H9 (cell line): ENCODE measurements around the gene ACR. TPM values are rescaled to one million over a fixed set of nuclear protein-coding genes. Genes with fewer than 3 reads are reported as not detected.
A peak's percentile ranks its signal among the peaks of the same experiment; 100 is the strongest.

Source experiments
- DNase-seq: peaks from one replicate; pipeline ENCODE4 v3.0.0-alpha.2; 2017
- H2AFZ ChIP-seq: one replicate; pipeline ENCODE4 v1.6.1; 2013; ENCODE audit warnings: mild to moderate bottlenecking, low read length, control low read depth, moderate library complexity
- H2AK5ac ChIP-seq: 2 replicates; pipeline ENCODE4 v1.6.1; 2013; ENCODE audit warnings: low read length, control low read depth, mixed read lengths; ENCODE audit not compliant: insufficient read length
- H2BK120ac ChIP-seq: one replicate; pipeline ENCODE4 v1.6.1; 2013; ENCODE audit warnings: low read depth, mild to moderate bottlenecking, low read length, control low read depth, inconsistent platforms; ENCODE audit not compliant: poor library complexity, severe bottlenecking
- H2BK12ac ChIP-seq: 2 replicates; pipeline ENCODE4 v1.6.1; 2013; ENCODE audit warnings: low read length, control low read depth, mixed read lengths, low read depth; ENCODE audit not compliant: insufficient read length
- H2BK15ac ChIP-seq: 2 replicates; pipeline ENCODE4 v1.6.1; 2013; ENCODE audit warnings: low read depth, low read length, control low read depth
- H2BK20ac ChIP-seq: one replicate; pipeline ENCODE4 v1.6.1; 2013; ENCODE audit warnings: low read depth, mild to moderate bottlenecking, low read length, control low read depth, inconsistent platforms; ENCODE audit not compliant: poor library complexity, severe bottlenecking
- H2BK5ac ChIP-seq: 2 replicates; pipeline ENCODE4 v1.6.1; 2013; ENCODE audit warnings: low read length, control low read depth, mixed read lengths; ENCODE audit not compliant: insufficient read length
- H3K14ac ChIP-seq: 2 replicates; pipeline ENCODE4 v1.6.1; 2013; ENCODE audit warnings: low read length, control low read depth; ENCODE audit not compliant: insufficient read depth
- H3K18ac ChIP-seq: 2 replicates; pipeline ENCODE4 v1.6.1; 2013; ENCODE audit warnings: low read depth, mild to moderate bottlenecking, mixed read lengths, low read length, control low read depth; ENCODE audit not compliant: insufficient read length
- H3K23ac ChIP-seq: 2 replicates; pipeline ENCODE4 v1.6.1; 2013; ENCODE audit warnings: low read length, control low read depth, mixed read lengths, low read depth; ENCODE audit not compliant: insufficient read length
- H3K23me2 ChIP-seq: 2 replicates; pipeline ENCODE4 v1.6.1; 2013; ENCODE audit warnings: low read depth, mild to moderate bottlenecking, mixed read lengths, low read length, control low read depth; ENCODE audit not compliant: insufficient read length, poor library complexity, severe bottlenecking
- H3K27ac ChIP-seq: 2 replicates; pipeline ENCODE4 v1.5.1; 2013; ENCODE audit warnings: low read length, control low read depth, mixed read lengths, low read depth; ENCODE audit not compliant: insufficient read length
- H3K27me3 ChIP-seq: 2 replicates; pipeline ENCODE4 v1.6.1; 2013; ENCODE audit warnings: low read length, control low read depth, inconsistent platforms; ENCODE audit not compliant: insufficient read depth
- H3K4ac ChIP-seq: 2 replicates; pipeline ENCODE4 v1.6.1; 2013; ENCODE audit warnings: low read depth, mild to moderate bottlenecking, control low read depth, inconsistent platforms, low read length, moderate library complexity
- H3K4me1 ChIP-seq: 2 replicates; pipeline ENCODE4 v1.6.1; 2013; ENCODE audit warnings: low read length, control low read depth, inconsistent platforms; ENCODE audit not compliant: insufficient read depth
- H3K4me2 ChIP-seq: 2 replicates; pipeline ENCODE4 v1.6.1; 2013; ENCODE audit warnings: low read length, control low read depth, mixed read lengths; ENCODE audit not compliant: insufficient read length, insufficient read depth
- H3K56ac ChIP-seq: 2 replicates; pipeline ENCODE4 v1.6.1; 2013; ENCODE audit warnings: low read depth, mild to moderate bottlenecking, mixed read lengths, low read length, control low read depth; ENCODE audit not compliant: insufficient read length
- H3K79me1 ChIP-seq: 2 replicates; pipeline ENCODE4 v1.6.1; 2013; ENCODE audit warnings: low read depth, mild to moderate bottlenecking, moderate library complexity, low read length, control low read depth, inconsistent platforms; ENCODE audit not compliant: insufficient read depth, poor library complexity, severe bottlenecking
- H3K79me2 ChIP-seq: 2 replicates; pipeline ENCODE4 v1.6.1; 2013; ENCODE audit warnings: low read length, control low read depth, inconsistent platforms; ENCODE audit not compliant: insufficient read depth
- H3K9ac ChIP-seq: 2 replicates; pipeline ENCODE4 v1.6.1; 2013; ENCODE audit warnings: low read length, control low read depth, mixed read lengths; ENCODE audit not compliant: insufficient read length; ENCODE audit errors: extremely low read depth
- H3K9me3 ChIP-seq: one replicate; pipeline ENCODE4 v1.6.1; 2013; ENCODE audit warnings: low read depth, low read length, inconsistent platforms; ENCODE audit not compliant: control insufficient read depth
- H3T11ph ChIP-seq: one replicate; pipeline ENCODE4 v1.6.1; 2013; ENCODE audit warnings: mild to moderate bottlenecking, low read length, control low read depth, inconsistent platforms
- H4K20me1 ChIP-seq: one replicate; pipeline ENCODE4 v1.6.1; 2013; ENCODE audit not compliant: control insufficient read depth, insufficient read length, insufficient read depth
- H4K5ac ChIP-seq: 2 replicates; pipeline ENCODE4 v1.6.1; 2013; ENCODE audit warnings: low read depth, mild to moderate bottlenecking, mixed read lengths, low read length, control low read depth; ENCODE audit not compliant: insufficient read length
- H4K8ac ChIP-seq: replicated peaks from 2 replicates; pipeline ENCODE4 v1.6.1; 2013; ENCODE audit warnings: low read length, control low read depth, mixed read lengths, low read depth; ENCODE audit not compliant: insufficient read length
- H4K91ac ChIP-seq: 2 replicates; pipeline ENCODE4 v1.6.1; 2013; ENCODE audit warnings: low read depth, mild to moderate bottlenecking, moderate library complexity, mixed read lengths, low read length, control low read depth; ENCODE audit not compliant: insufficient read length
- H3K27ac Mint-ChIP-seq, 3 experiments: 2 replicates in 2 of 3; 3 replicates in 1 of 3; pipeline ENCODE4 v1.8.0; 2020 to 2021; ENCODE audit warnings: mixed read lengths in 3 of 3, mild to moderate bottlenecking in 1 of 3, moderate library complexity in 1 of 3
- H3K27me3 Mint-ChIP-seq: 2 replicates; pipeline ENCODE4 v1.8.0; 2021; ENCODE audit warnings: low read depth, mild to moderate bottlenecking, moderate library complexity, mixed read lengths
- H3K36me3 Mint-ChIP-seq, 3 experiments: 2 replicates in 2 of 3; 3 replicates in 1 of 3; pipeline ENCODE4 v1.8.0; 2020 to 2021; ENCODE audit warnings: low read depth in 3 of 3, mixed read lengths in 3 of 3; ENCODE audit not compliant: insufficient read depth in 1 of 3
- H3K4me1 Mint-ChIP-seq, 2 experiments: 2 replicates each; pipeline ENCODE4 v1.8.0; 2020; ENCODE audit warnings: mixed read lengths in 2 of 2
- H3K4me3 Mint-ChIP-seq, 2 experiments: 2 replicates in 1 of 2; 3 replicates in 1 of 2; pipeline ENCODE4 v1.8.0; 2020 to 2021; ENCODE audit warnings: mild to moderate bottlenecking in 2 of 2, mixed read lengths in 2 of 2, moderate library complexity in 1 of 2
- H3K9me3 Mint-ChIP-seq, 2 experiments: 2 replicates in 1 of 2; 3 replicates in 1 of 2; pipeline ENCODE4 v1.8.0; 2020; ENCODE audit warnings: mild to moderate bottlenecking in 2 of 2, mixed read lengths in 2 of 2, moderate library complexity in 1 of 2
- WGBS: extraction: QIAGEN DNeasy Blood & Tissue Kit; methylation state at CpG from one replicate; pipeline ENCODE4 v1.1.7; 2013; ENCODE audit warnings: missing lambda C conversion rate, low lambda C conversion rate, mixed read lengths; ENCODE audit not compliant: insufficient read length; ENCODE audit errors: extremely low coverage; 5-methylcytosine and 5-hydroxymethylcytosine counted together
- total RNA-seq: library from RNA; stranded (reverse); gene quantifications from 2 replicates; pipeline ENCODE4 v1.2.1, GENCODE V29; 2021
- TF ChIP-seq, protein P1 (sequence below): fragments of 200-600 bp; sonication (generic); conservative IDR thresholded peaks from 3 replicates; pipeline ENCODE4 v1.8.0; 2021; ENCODE audit warnings: antibody characterized with exemption, mild to moderate bottlenecking

ACR gene
- total RNA-seq, 1 experiment from 2014 or later, result 0.35 TPM

DNA sequence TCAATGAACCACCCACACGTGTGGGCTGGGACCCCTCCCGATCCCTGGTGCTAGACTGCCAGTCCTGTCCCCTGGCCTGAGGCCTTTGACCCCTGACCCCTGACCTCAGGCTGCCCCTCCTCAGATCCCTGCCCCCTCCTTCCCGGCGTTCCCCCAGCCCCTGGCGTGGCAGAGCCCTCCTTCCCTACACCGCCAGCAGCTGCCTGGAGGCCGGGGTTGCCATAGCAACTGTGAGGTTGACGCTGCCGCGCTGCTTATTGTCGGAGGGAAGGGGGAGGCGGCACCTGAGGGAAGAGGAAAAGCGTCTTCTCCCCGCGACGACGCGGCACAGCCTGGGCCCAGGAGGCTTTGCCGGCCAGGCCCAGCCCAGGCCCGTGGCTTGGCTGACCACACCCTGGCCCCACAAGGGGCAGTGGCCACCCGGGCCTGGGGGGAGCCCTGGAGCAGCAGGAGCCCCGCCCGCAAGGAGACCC is 32.7 kb upstream of the ACR start:
- Mint-ChIP-seq H3K4me3 (peak overlapping the region; percentile 33 to 48; a peak in 3 of 5 replicates), H3K27ac (no peak overlapping the region), H3K36me3 (peaks cover 0 to 12% (median 0%) of the 10 kb centered on the region in 3 experiments; a peak in 3 of 7 replicates), H3K4me1 (peaks cover 4 to 14% of the 10 kb centered on the region in 2 experiments; a peak in 2 of 4 replicates), H3K27me3 (peaks cover 5% of the 10 kb centered on the region; the same call in 1 of the 2 replicates), H3K9me3 (no peaks in the 10 kb centered on the region)
- Histone ChIP-seq H3K79me2 (no peaks in the 10 kb centered on the region), H3K79me1 (no peaks in the 10 kb centered on the region), H3K23ac (no peak overlapping the region), H3K14ac (no peak overlapping the region), H2BK15ac (no peak overlapping the region), H3K27me3 (no peaks in the 10 kb centered on the region), H2BK20ac (no peak overlapping the region), H2AFZ (no peak overlapping the region), H2BK5ac (no peak overlapping the region), H3T11ph (no peak overlapping the region), H3K18ac (no peak overlapping the region), H2BK120ac (no peak overlapping the region), H4K5ac (no peak overlapping the region), H3K9ac (no peak overlapping the region), H4K91ac (no peak overlapping the region), H2BK12ac (no peak overlapping the region), H3K9me3 (no peaks in the 10 kb centered on the region), H3K27ac (no peak overlapping the region), H3K4ac (no peak overlapping the region), H3K23me2 (no peaks in the 10 kb centered on the region), H4K8ac (no peak overlapping the region), H4K20me1 (no peaks in the 10 kb centered on the region), H3K4me1 (no peaks in the 10 kb centered on the region), H2AK5ac (no peak overlapping the region), H3K56ac (no peak overlapping the region), H3K4me2 (no peak overlapping the region)
- TF ChIP-seq, protein P1, sequence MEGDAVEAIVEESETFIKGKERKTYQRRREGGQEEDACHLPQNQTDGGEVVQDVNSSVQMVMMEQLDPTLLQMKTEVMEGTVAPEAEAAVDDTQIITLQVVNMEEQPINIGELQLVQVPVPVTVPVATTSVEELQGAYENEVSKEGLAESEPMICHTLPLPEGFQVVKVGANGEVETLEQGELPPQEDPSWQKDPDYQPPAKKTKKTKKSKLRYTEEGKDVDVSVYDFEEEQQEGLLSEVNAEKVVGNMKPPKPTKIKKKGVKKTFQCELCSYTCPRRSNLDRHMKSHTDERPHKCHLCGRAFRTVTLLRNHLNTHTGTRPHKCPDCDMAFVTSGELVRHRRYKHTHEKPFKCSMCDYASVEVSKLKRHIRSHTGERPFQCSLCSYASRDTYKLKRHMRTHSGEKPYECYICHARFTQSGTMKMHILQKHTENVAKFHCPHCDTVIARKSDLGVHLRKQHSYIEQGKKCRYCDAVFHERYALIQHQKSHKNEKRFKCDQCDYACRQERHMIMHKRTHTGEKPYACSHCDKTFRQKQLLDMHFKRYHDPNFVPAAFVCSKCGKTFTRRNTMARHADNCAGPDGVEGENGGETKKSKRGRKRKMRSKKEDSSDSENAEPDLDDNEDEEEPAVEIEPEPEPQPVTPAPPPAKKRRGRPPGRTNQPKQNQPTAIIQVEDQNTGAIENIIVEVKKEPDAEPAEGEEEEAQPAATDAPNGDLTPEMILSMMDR, result no peak
- no CpG with 5 or more reads among the region's 23 CpGs for WGBS
- DNase-seq, result peak; percentile 91
